Cardiac septum (tissue), 1 donor: ENCODE measurements around the gene ITPRIP. TPM values are rescaled to one million over a fixed set of nuclear protein-coding genes. Genes with fewer than 3 reads are reported as not detected.

ENCODE experiments used
- DNase-seq: peaks from one replicate; pipeline ENCODE4 v3.0.0-alpha.2; 2020; ENCODE audit warnings: low spot score
- intact Hi-C: fragments of 100-400 bp; cut with DNase I; formaldehyde crosslinking; loops from one replicate; pipeline ENCODE4 v1.14.0; 2022
- total RNA-seq: library from RNA; stranded (reverse); fragmentation: NEBNext Ultra II Directional; extraction: Animal tissue kit (Norgen Biotek cat#: 25700); gene quantifications from one replicate; pipeline ENCODE4 v1.2.1, GENCODE V29; 2021
- donor health status: DM: no; HTN: no; CAD: no.

The ITPRIP gene
- total RNA-seq, 1 donor from 2014 or later = 25.4 TPM

DNA sequence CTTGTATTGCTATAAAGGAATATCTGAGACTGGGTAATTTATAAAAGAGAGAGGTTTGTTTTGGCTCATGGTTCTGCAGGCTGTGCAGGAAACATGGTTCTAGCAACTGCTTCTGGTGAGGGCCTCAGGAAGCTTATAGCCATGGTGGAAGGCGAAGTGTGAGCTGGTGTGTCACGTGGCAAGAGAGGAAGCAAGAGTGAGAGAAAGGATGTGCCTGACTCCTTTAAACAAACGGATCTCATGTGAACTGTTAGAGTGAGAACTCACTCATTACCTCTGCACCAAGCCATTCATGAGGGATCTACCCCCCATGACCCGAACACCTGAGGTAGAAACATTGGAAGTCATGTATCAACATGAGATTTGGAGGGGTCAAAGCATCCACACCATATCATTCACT is 7.7 kb upstream of the ITPRIP start:
- intact Hi-C loops = loop anchor here (10.0 kb wide), 2 partner anchors 301 to 451 kb away; no protein-coding TSS in a partner anchor

DNA sequence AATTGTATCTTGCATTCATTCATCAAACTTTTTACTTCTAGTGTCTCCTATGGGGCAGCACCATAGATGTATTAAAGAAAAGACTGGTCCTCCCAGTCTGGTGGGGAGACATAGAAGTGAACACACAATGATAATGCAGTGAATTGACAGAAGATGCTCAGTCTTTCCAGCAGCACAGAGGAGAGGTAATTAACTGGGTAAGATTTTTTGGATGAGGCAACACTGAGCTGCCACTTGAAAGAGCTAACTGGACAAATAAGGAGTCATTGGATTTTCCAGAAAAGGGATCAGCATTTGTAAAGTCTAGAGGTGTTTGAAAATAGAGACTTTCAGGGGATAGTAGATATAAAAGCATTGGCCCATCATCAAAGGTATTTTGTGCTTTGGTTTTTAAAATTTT is 7.2 kb upstream of the ITPRIP start:
- intact Hi-C loops = loop anchor here (10.0 kb wide), 2 partner anchors 301 to 451 kb away; no protein-coding TSS in a partner anchor

More for the DNA sequence above, 7.7 kb upstream of the ITPRIP start:
- no peak for DNase-seq

DNA sequence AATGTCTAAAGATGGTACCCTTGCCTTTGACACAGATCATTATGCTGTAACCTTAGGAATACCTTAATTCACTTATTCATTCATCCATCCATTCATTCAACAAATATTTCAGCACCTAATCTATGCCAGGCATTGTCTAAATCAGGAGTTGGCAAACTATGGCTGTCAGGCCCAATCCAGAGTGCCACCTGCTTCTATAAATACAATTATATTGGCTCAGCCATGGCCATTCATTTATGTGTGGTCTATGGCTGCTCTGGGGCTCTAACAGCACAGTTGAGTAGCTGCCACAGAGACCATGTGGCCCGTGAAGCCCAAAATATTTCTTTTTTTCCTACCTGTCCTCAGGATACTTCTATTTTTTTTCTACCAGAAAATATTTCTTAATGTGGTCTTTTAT is 6.0 kb upstream of the ITPRIP start:
- intact Hi-C loops = loop anchor here (10.0 kb wide), 2 partner anchors 299 to 449 kb away; no protein-coding TSS in a partner anchor

More for the DNA sequence above, 7.2 kb upstream of the ITPRIP start:
- DNase-seq = no peak

DNA sequence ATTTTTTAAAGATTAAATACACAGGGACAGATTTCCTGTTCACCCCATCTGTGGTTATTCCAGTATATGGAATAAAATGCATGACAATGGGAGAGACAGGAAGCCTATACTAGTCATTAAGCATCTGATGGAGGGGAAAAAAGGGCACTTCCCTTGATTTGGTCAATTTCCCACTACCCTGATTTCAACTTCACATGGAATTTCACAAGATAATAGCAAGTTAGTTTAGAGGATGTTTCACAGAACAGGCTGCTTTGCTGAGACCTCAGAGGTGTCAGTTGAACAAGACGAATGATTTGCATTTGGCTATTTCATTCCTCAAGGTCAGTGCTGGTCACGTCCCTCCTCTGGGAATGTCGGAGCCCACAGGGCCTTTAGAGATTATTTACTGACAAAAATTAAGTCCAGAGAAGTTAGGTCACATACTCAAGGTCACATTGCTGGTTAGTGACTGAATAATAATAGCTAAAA is 4.7 kb upstream of the ITPRIP start:
- intact Hi-C loops = loop anchor here (10.0 kb wide), 2 partner anchors 298 to 448 kb away; no protein-coding TSS in a partner anchor
- DNase-seq = no peak

More for the DNA sequence above, 6.0 kb upstream of the ITPRIP start:
- no peak for DNase-seq

DNA sequence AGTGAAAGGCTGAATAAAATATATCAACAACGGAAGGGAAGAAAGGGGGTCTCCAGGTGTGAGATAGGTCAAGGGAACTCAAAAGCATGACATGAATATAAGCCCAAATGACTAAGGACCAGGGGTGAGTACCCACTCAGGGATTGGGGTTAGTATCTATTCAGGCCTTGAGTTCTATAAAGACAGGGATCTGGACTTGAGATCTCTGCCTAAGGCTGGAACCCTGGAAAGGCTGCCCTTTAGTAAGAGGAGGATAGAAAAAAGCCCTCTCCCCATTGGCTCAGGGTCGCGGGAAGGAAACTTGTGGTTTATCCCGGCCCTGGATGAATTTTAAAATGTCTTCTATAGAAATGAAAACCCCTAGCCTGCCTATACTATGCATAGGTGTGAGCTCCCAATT is 2.4 kb upstream of the ITPRIP start:
- intact Hi-C loops = loop anchor here (10.0 kb wide), 2 partner anchors 296 to 446 kb away; no protein-coding TSS in a partner anchor
- peak; percentile 12 for DNase-seq

DNA sequence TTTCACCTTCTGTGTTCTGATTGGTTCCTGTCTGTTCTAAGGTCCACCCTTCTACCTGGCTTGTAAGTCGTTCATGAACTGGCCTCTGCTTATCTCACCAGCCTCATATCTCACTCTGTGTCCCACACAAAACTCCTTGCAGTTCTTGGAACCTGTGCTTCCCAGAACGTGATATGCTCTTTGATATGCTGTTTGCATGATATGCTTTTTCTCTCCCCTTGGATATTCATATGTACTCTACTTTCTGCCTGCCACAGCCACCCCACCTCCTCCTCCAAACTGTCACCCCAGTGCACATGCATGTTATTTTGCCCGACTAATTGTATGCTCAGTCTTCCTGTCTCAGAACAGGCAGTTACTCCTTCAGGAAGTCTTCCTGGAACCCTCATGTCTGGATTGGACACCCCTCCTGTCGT is 1.9 kb upstream of the ITPRIP start:
- peak; percentile 22 for DNase-seq
- intact Hi-C loops = loop anchor here (10.0 kb wide), 2 partner anchors 295 to 445 kb away; no protein-coding TSS in a partner anchor

DNA sequence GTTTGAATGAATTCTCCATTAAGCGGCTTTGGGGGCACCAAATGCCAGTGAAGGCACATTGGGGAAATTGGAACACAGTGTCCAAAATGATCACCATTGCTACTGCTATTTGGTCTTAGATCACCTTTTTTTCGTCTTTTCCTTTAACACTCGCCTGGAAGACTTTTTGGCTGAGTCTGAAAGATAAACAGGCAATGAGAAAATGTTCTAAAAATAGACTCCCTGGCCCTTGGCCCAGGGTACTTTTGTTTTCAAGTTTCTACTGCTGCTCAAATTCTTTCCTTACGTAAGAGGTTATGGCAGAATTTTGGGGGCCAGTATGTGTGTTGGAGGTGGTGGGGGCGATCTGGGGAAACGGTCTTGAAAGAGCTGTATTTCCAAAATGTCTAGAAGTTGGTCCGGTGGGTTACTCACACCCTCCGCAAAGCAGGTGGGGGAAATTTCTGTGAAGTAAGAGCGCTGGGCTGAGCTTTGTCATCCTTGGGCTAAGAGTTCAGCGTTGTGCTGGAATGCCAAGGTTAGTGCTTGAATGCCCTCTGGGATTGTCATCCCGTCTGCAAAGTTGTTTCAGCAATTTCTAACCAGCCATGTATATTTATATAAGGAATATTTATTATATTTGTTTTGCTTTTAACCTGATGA is 1.3 kb upstream of the ITPRIP start:
- peak; percentile 51 for DNase-seq
- intact Hi-C loops = loop anchor here (2.0 to 10.0 kb wide), 4 partner anchors 39 to 445 kb away; partner anchors contain the start of gene STN1

DNA sequence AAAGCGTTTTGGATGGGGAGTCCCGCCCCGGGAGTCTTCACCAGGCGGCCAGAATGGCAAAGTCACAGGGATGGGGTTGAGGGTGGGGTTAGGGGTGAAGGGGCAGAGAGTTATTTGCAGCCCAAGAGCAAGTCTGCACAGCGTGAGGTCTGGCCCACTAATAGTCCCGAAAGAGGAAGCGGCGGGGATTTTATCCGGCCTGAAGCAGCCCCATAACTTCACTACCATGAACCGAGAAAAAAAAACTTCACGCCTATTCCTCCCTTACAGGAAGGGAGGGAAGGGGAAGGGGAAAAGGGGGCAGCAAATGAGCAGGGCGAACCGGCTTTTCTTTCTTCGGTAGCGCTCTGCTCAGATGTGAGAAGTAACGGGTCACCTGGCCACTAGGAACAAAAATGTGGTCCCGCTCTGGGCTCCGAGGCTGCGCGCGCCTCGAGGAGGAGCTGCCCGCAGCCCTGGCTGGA is 712 bp downstream of the ITPRIP start:
- intact Hi-C loops = loop anchor here (10.0 kb wide), 1 partner anchor 423 kb away; the partner anchor contains the start of gene STN1
- peak; percentile 84 for DNase-seq

DNA sequence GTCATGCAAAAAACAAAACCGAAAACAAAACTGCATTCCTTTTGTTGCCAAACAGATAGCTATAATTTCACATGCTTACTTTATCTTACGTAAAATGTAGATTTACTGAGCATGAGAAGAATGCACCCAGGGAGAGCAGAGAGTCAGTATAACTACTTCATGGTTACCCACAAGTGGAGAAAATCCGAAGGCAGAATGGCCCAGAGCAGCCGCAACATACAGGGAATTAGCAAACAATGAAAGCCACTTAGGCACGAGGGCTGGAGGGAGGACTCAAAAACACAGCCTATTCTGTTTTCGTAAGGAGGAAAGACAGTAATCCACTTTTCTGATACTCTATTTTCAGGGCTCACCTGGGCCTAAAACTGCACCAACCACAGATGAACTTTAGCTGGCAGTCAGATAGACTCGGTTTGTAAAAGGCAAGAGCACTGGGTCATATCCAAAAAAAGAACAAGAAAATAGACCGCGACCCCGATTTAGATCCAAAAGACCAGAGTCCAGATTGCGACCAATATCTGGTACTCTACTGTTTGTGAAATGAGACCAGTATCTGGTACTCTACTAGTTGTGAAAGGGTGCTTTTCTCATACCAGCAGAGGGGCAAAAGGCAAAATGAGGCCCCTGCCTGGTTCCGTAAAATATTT is 1.3 kb downstream of the ITPRIP start:
- intact Hi-C loops = loop anchor here (10.0 kb wide), 1 partner anchor 422 kb away; the partner anchor contains the start of gene STN1
- peak; percentile 31 for DNase-seq

DNA sequence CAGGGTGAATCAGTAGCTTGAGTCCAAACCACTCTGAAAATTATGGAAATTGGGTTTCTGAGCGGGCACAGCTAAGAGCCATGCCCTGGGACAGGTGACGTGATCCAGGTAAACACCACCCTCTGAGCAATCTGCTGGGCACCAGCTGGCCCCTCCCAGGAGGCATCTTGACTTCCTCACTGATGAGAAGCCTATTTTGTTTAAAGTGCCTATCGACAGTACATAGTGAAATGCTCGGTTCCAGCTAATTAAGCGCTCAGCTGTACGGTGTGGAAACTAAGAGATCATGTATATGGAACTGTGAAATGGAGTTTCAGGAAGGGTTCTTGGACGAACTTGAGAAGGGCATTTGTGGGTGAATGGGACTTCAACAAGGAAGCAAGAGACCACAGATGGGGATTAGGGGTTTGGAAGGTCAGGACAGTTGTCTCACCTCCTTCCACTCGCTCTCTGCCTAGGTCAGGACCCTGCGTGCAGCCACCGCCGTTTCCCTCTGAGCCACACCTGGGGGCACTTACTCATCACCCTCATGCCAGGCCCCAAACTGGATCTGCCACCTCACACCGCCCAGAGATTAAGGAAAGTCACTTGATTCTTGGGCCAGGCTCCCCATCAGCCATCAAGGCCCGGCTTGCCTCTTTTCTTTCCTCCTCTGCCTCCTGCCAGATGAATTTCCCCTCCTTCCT is 3.2 kb downstream of the ITPRIP start:
- peak; percentile 75 for DNase-seq

DNA sequence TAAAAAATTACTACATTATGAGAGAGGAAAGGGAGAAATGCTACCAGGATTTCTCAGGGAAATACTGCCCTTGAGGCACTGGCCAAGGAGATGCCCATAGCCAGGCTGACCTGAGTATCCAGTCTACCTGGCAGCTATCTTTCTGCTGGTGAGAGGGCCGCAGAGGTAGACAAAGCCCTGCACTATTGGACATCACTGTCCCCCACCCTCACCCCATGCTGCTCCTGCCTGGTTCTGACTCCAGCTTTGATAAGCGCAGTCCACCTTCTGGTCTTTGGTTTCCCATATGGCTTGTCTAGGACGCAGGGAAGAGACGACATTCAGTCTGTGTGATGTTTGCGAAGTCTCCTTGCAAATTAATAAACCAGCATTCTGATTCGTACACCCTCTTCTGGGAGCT is 3.7 kb downstream of the ITPRIP start:
- DNase-seq = peak; percentile 41
- intact Hi-C loops = loop anchor here (10.0 kb wide), 1 partner anchor 420 kb away; the partner anchor contains the start of gene STN1

More for the DNA sequence above, 3.2 kb downstream of the ITPRIP start:
- intact Hi-C loops = loop anchor here (10.0 kb wide), 1 partner anchor 420 kb away; the partner anchor contains the start of gene STN1

DNA sequence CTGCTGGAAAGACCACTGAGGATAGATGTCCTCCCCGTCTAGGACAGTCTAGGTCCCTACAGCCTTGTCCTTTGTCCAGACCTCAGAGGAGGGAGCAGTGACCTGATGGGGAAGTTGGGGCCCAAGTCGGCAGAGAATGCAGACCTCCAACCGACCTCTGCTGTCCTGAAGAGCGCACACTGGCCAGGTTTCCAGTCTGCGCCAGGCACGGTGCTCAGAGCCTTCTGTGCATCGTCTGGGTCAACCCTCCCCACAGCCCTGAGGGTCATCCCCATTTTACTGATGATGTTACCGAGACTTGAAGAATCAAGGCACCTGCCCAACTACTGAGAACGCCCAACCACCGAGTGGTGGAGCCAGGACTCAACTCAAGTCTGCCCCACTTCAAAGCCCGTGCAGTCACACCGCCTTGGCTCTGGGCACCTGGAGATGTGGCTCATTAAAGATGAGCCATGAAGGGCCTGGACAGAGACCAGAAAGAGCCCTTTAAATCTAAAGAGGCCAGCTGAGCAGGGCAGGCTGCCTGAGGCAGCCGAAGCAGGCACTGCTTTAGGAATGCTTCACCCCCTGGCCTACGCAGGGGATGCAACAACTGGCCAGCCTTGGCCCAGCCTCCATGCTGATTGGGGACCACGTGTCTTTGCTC is 4.4 kb downstream of the ITPRIP start:
- intact Hi-C loops = loop anchor here (10.0 kb wide), 1 partner anchor 419 kb away; the partner anchor contains the start of gene STN1
- peak; percentile 63 for DNase-seq

DNA sequence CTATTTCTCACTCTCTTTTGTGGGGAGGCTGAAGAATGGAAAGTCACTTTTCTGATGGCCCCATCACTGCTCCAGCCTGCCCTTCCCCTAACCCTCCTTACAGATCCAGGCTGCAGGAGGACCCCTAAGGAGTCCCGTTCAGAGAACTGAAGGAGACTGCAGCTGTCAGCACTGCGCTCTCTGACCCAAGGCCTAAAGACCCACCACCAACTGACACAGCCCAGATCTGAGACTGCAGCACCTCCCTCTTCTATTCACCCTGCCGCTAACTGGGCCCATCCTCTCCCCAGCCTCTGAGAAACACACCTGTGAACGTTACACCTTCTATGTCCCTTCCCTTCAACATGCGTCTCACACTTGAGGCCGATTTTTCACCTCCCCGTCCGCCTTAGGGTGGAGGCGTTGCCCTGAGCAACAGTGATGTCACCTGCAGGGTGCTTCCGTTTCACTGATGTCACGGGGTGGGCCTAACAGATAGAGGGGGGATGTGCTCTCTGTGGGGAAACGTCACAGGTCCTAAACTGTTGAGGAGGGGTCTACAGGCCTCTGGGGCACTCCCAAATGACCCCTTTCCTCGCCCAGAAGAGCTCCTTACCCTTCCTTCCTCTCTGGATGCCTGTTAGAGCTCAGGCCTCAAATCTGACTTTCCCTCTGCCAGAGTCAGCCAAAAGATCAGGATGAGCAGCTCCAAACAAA is 5.1 kb downstream of the ITPRIP start:
- DNase-seq = peak; percentile 74

DNA sequence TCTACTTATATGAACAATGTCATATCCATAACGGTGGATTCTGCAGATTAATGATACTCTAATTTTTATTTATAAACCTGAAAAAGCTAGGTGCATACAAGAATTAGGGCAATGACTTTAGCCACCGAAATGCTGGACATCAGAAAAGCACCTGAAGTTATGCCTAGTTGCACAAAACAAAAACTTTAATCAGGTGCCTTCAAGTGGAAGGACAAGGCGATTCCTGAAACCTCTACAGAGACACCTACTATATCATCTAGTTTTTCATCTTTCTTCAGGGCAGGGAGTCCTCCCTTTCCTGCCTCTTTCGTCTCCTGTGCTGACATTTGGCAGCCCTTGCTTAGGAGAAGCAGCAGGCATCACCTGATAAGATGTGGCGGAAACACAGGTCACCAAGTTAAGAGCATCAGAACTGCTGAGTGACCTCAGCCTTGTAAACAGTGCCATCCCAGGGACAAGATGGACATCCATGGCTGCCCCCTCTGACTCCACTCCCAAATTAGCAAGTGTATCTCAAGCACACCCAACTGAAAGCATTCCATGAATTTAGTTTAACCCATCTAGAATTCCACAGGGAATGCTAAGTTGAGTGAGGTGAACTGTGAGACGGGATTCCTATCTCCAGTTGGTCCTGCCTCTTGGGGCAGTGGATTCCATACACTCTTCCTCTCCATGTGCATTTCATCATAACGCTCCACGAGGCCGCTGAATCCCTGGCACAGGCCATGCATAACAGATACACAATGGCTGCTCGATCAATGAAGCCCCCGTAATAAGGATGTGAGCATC is 5.8 kb downstream of the ITPRIP start:
- peak; percentile 70 for DNase-seq

More for the DNA sequence above, 5.1 kb downstream of the ITPRIP start:
- intact Hi-C loops = loop anchor here (10.0 kb wide), 1 partner anchor 418 kb away; the partner anchor contains the start of gene STN1

DNA sequence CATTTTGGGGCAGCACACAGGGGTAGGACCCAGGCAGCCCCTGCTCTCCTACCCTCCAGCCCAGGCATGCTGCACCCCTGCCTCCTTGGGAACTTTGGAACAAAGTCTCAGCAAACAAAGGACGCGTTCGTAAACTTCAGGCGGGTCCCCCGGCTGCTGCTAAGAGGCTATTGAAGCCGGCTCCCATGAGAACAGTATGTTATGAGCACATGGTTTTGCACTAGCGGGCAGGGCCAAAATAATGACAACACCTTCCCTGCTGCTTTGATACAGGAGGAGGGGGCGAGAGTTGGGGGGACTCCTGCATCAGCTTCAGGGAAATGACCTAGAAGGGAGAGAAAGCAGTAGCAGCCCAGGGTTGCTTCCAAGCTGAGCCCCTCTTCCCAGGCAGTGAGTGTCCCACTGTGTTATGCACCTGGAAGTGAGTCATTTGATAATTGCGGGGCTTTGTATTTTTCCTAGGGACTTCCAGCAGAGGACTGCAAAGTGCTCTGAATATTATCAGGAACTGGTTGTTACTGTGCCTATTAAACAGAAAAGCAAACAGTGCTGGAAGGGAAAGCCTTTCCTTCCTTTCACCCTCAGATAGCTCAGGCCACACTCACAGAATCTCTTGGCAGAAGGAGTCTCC is 6.9 kb downstream of the ITPRIP start:
- intact Hi-C loops = loop anchor here (10.0 kb wide), 1 partner anchor 417 kb away; the partner anchor contains the start of gene STN1
- peak; percentile 78 for DNase-seq

More for the DNA sequence above, 5.8 kb downstream of the ITPRIP start:
- intact Hi-C loops = loop anchor here (10.0 kb wide), 1 partner anchor 418 kb away; the partner anchor contains the start of gene STN1
